NCI-H345 treated with DMSO at 0.1 percent for 48 hours (cell line): ENCODE results near the gene ALG10B.

ENCODE experiments used
- DNase-seq: peaks from one replicate; lab custom pipeline; 2025; ENCODE audit not compliant: unreplicated experiment; lab: John Stamatoyannopoulos, UW

Gene ALG10B

DNA sequence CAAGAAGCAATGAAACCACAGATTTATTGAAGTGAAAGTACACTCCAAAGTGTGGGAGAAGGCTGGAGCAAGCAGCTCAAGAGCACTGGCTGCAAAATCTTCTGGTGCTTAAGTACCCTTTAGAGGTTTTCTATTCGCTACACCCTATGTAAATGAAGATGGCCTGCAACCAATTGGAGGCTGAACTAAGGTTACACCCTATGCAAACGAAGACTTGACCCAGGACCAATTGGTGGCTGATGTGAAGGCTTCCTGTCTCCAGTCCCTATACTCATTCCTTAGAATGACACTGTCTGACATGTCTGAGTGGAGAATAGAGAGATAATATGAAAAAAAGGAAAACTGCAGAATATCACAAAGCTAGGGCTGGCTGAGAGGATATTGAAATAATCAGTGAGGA lies 57.2 kb downstream of the ALG10B start:
- no peak for DNase-seq

DNA sequence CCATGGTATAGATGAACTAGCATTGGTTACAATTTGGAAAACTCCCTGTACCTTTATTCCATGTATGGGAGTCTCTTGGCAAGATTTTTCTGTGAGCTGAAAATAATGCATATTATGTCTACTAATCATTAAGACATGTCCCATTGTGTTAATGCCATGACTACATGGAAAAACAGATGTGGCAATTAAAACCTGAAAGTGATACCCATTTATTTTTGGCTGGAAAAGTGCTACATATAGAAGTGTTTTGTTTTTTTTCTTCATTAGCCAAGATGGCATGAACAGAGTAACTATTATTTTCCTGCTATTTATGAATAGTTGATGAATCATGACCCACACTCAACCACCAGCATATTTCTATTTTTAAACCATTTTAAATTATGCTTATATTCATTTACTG lies 58.2 kb downstream of the ALG10B start:
- no peak for DNase-seq
